Transverse colon (tissue), 4 donors: ENCODE data around the gene B3GALT2. TPM values are rescaled to one million over a fixed set of nuclear protein-coding genes. Genes with fewer than 3 reads are reported as not detected.
"Not testable (repeated sequence)": the region's sequence is repeated elsewhere in the genome, so short reads cannot be mapped to it uniquely, and the experiment has no call there.

Experiments used
- DNase-seq: peaks from one replicate; pipeline ENCODE4 v3.0.0-alpha.2; 2019
- H3K27ac ChIP-seq, 4 donors: fragments of 200-600 bp; sonication (generic); 2 replicates each; pipeline ENCODE4 v1.5.1; 2016 to 2018; ENCODE audit warnings: inconsistent platforms in 4 of 4
- H3K27me3 ChIP-seq: fragments of 200-600 bp; sonication (generic); 2 replicates; pipeline ENCODE4 v1.5.1; 2017; ENCODE audit warnings: inconsistent platforms
- H3K36me3 ChIP-seq, 4 donors: fragments of 200-600 bp; sonication (generic); 2 replicates each; pipeline ENCODE4 v1.5.1; 2017 to 2019; ENCODE audit warnings: inconsistent platforms in 4 of 4
- H3K4me1 ChIP-seq, 4 donors: fragments of 200-600 bp; sonication (generic); 2 replicates each; pipeline ENCODE4 v1.5.1; 2017 to 2020; ENCODE audit warnings: inconsistent platforms in 4 of 4
- H3K4me3 ChIP-seq, 4 donors: fragments of 200-600 bp; sonication (generic); 1 replicate in 1 of 4; 2 replicates in 3 of 4; pipeline versions ENCODE4 v1.5.1 to v1.6.1; 2017 to 2019; ENCODE audit warnings: inconsistent platforms in 4 of 4
- H3K9me3 ChIP-seq, 2 donors: fragments of 200-600 bp; sonication (generic); 2 replicates each; pipeline ENCODE4 v1.5.1; 2017 to 2019; ENCODE audit warnings: inconsistent platforms in 2 of 2
- CTCF ChIP-seq, 5 experiments: fragments of 200-600 bp in 3 of 5; fragments of 450-650 bp in 2 of 5; sonication (generic) in 3 of 5; IDR thresholded peaks; 1 replicate in 2 of 5; 2 replicates in 3 of 5; pipeline ENCODE4 v1.5.1; 2016 to 2017; ENCODE audit warnings: antibody characterized with exemption in 5 of 5, inconsistent platforms in 3 of 5, mild to moderate bottlenecking in 2 of 5, moderate library complexity in 1 of 5
- EP300 ChIP-seq: sonication (generic); formaldehyde crosslinking; IDR thresholded peaks from one replicate; pipeline ENCODE4 v1.6.1; 2017; ENCODE audit warnings: antibody characterized with exemption, low read depth
- POLR2A ChIP-seq: fragments of 450-650 bp; IDR thresholded peaks from one replicate; pipeline ENCODE4 v1.6.1; 2016; ENCODE audit warnings: antibody characterized with exemption, mild to moderate bottlenecking, moderate library complexity
- POLR2AphosphoS5 ChIP-seq, 3 donors: sonication (generic); formaldehyde crosslinking; IDR thresholded peaks; one replicate each; pipeline ENCODE4 v1.6.1; 2016; ENCODE audit warnings: antibody characterized with exemption in 3 of 3
- WGBS, 2 donors: methylation state at CpG; one replicate each; pipeline ENCODE4 v1.1.5; 2018; ENCODE audit warnings: low coverage in 1 of 2; 5-methylcytosine and 5-hydroxymethylcytosine counted together
- in situ Hi-C, 4 donors: fragments of 200-750 bp; cut with MboI; loops; one replicate each; pipeline versions ENCODE4 v1.15.0 to v1.15.1; 2017; ENCODE audit warnings: low sequenced_read_pairs in 3 of 4, low pct_ligation_motif_present in 1 of 4, low pct_unique_long_range_greater_than_20kb in 1 of 4
- intact Hi-C: fragments of 100-400 bp; cut with DNase I; formaldehyde crosslinking; loops from one replicate; pipeline ENCODE4 v1.15.1; 2023; ENCODE audit warnings: low total_unique reads
- total RNA-seq, 4 donors: library from RNA; depleted of rRNA; stranded (reverse); fragments of >200 nt; gene quantifications; one replicate each; pipeline ENCODE4 v1.1.0, GENCODE V29; 2016

B3GALT2 gene, protein sequence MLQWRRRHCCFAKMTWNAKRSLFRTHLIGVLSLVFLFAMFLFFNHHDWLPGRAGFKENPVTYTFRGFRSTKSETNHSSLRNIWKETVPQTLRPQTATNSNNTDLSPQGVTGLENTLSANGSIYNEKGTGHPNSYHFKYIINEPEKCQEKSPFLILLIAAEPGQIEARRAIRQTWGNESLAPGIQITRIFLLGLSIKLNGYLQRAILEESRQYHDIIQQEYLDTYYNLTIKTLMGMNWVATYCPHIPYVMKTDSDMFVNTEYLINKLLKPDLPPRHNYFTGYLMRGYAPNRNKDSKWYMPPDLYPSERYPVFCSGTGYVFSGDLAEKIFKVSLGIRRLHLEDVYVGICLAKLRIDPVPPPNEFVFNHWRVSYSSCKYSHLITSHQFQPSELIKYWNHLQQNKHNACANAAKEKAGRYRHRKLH
- total RNA-seq, result under 1 TPM in 3 of 4 donors, not detected in 1; 0.20 to 0.82 (median 0.64) TPM

GRCh38 chr1:193185901-193186731, at the start of gene B3GALT2:
TSS of gene B3GALT2 (minus strand) at chr1:193186613. CDS start at chr1:193181562, 5,051 bp downstream.
- H3K9me3 ChIP-seq, result no peaks in the 10 kb centered on the region
- no peaks in the 10 kb centered on the region for H3K27me3 ChIP-seq
- H3K4me1 ChIP-seq, result peaks cover 15 to 82% (median 37%) of the 10 kb centered on the region in 4 donors
- TF ChIP-seq POLR2A (peak; percentile 31), POLR2AphosphoS5 (IDR thresholded peaks at IDR 0.05) (no peak)
- 34 to 39% methylated on average over 11 to 13 of the region's 13 CpGs for WGBS, 2 donors
- DNase-seq, result peak; percentile 32
- peak within 1 kb of the TSS; percentile 67 to 77 (median 70) for H3K27ac ChIP-seq
- peak within 1 kb of the TSS in 3 of 4 donors; percentile 16 to 43 (median 18) for H3K4me3 ChIP-seq
- intact Hi-C loops, result no loop called here
- in situ Hi-C loops, result loop anchor here in 2 of 4 donors (25.0 kb wide), 1 partner anchor 1101 kb away; no protein-coding TSS in a partner anchor
- no peaks in the 10 kb centered on the region for H3K36me3 ChIP-seq

DNA sequence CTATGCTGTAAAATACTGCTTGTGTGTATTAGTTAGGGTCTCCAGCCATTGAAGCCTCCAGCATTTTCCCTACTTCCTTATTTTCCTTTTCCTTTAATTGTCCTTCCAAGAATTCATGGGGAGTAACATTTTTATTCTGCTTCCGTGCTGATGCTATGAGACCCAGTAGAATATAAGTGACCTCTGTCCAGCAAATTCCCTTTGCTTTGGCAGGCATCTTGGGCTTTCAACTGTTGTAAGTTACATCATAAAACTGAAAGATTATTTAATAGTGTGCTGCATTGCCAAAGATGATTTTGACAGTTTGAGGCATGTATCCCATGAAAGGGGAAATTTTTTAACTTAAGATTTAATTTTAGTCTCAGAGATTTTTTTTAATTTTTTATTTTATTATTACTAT, 48.1 kb upstream of the B3GALT2 start:
- no peaks in the 10 kb centered on the region for H3K9me3 ChIP-seq
- H3K27me3 ChIP-seq, result no peaks in the 10 kb centered on the region
- DNase-seq, result no peak
- in situ Hi-C loops, result no loop called here
- intact Hi-C loops, result no loop called here
- no peak overlapping the region for H3K4me3 ChIP-seq
- no peaks in the 10 kb centered on the region for H3K4me1 ChIP-seq
- TF ChIP-seq CTCF (IDR thresholded peaks at IDR 0.05) (no peak), EP300 (no peak), POLR2AphosphoS5 (IDR thresholded peaks at IDR 0.05) (no peak), POLR2A (no peak)
- 67 to 73% methylated on average over 1 of the region's 1 CpG for WGBS, 2 donors
- H3K27ac ChIP-seq, result no peak overlapping the region
- peaks cover 0 to 4% (median 0%) of the 10 kb centered on the region in 4 donors for H3K36me3 ChIP-seq

DNA sequence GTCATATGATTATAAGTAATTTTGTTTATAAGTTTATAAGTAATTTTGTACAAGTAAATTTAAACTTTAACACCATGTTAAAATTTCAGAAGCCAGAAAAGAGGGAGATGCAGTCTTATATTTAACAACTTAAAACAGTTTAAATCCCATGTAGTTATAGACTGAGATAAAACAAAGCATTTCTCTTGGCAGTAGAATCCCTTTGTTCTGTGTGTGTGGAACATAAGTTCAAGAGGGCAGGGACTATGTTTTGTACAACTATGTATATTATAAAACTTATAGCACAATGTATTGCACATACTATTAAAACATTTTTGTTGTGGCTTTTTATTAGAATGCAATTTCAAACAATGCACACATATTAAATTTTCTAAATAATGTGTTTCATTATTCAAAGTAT, 44.7 kb upstream of the B3GALT2 start:
- in situ Hi-C loops, intact Hi-C loops, H3K9me3 ChIP-seq: not testable (repeated sequence)

DNA sequence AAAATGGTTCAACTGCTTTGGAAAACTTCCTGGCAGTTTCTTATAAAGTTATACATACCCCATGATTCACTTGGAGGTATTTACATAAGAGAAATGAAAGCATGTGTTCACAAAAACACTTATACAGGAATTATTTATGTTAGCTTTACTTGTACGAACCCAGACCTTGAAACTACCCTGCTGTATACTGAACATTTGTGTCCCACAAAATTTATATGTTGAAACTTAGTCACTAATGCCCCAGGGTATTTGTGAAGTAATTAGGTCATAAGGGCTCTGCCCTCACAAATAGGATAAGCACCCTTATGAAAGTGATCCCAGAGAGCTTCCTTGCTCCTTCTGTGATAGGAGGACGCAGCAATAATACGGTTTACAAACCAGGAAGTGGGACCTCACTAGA, 42.7 kb upstream of the B3GALT2 start:
- TF ChIP-seq EP300 (no peak), CTCF (IDR thresholded peaks at IDR 0.05) (no peak), POLR2A (no peak)
- Histone ChIP-seq H3K27ac (no peak overlapping the region), H3K27me3 (no peaks in the 10 kb centered on the region), H3K9me3 (no peaks in the 10 kb centered on the region), H3K36me3 (peaks cover 0 to 4% (median 0%) of the 10 kb centered on the region in 4 donors), H3K4me3 (no peak overlapping the region), H3K4me1 (no peaks in the 10 kb centered on the region)
- 81 to 85% methylated on average over 3 of the region's 3 CpGs for WGBS, 2 donors
- in situ Hi-C loops, result no loop called here
- intact Hi-C loops, result no loop called here
- DNase-seq, result no peak

More for the DNA sequence above, 44.7 kb upstream of the B3GALT2 start:
- not testable (repeated sequence) for H3K27me3 ChIP-seq, H3K27ac ChIP-seq, DNase-seq, H3K36me3 ChIP-seq, H3K4me1 ChIP-seq, H3K4me3 ChIP-seq

- Histone ChIP-seq H3K4me3 (no peak overlapping the region), H3K27me3 (no peaks in the 10 kb centered on the region), H3K36me3 (peaks cover 0 to 4% (median 0%) of the 10 kb centered on the region in 4 donors), H3K9me3 (no peaks in the 10 kb centered on the region), H3K4me1 (no peaks in the 10 kb centered on the region), H3K27ac (no peak overlapping the region)
- WGBS, 2 donors, result 80 to 84% methylated on average over 8 of the region's 8 CpGs
- in situ Hi-C loops, result no loop called here
- TF ChIP-seq POLR2A, result no peak
- TF ChIP-seq POLR2AphosphoS5 (IDR thresholded peaks at IDR 0.05), result no peak
- TF ChIP-seq CTCF (IDR thresholded peaks at IDR 0.05), result no peak
- no peak for TF ChIP-seq EP300
- DNase-seq, result no peak
- intact Hi-C loops, result no loop called here
Measured at GRCh38 chr1:193222056-193222615, 35.7 kb upstream of the B3GALT2 start.
